Measurements from ENCODE around the gene MBD3. TPM values are rescaled to one million over a fixed set of nuclear protein-coding genes. Genes with fewer than 3 reads are reported as not detected.
"Not testable (repeated sequence)": the region's sequence is repeated elsewhere in the genome, so short reads cannot be mapped to it uniquely, and the experiment has no call there.

MBD3 gene
- total RNA-seq (10 to 100 TPM; 52.3 to 88.6 (median 71.3) TPM), polyA plus RNA-seq (100 to 1,000 TPM in 1 of 3 donors, 10 to 100 TPM in 2; 26.1 to 105 (median 33.0) TPM)

DNA sequence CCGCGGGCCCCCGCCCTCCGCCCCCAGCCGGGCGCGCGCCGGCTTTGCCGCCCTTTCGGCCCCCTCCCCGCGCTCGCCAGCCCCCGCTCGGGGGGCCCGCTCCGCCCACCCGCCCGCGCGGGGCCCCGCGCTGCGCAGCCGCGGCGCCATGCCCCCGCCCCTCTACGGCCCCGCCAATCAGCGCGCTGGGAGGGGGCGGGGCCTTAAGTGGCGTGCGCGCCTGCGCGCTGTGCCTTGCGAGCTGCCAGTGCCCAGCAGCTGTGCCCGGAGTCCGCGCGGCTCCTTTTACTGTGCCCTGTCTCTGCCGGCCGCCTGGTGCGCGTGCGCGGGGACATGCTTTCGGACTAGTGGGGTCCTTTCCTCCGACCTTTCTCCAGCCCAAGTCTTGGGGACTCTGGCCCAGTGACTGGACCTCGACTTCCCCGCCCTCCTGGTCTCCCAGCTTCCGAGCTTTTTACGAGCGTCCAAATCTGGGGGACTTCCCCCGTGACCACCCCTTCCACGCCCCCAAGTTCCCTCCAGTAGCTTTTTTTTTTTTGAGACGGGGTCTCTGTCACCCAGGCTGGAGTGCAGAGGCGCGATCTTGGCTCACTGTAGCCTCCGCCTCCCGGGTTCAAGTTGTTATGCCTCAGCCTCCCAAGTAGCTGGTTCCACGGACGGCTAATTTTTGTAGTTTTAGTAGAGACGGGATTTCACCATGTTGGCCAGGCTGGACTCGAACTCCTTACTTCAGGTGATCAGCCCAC lies at the start of gene MBD3:
TSS of gene MBD3 (minus strand) at position 111 of the 746 bp plus-strand sequence. CDS start 234 bp downstream, outside the sequence.
- intact Hi-C loops (cut with DNase I): loop anchor here (2.0 kb wide), 1 partner anchor 24 kb away; the partner anchor contains the start of gene MEX3D
- peak within 1 kb of the TSS; percentile 89 to 99 (median 94) for H3K27ac ChIP-seq
- TF ChIP-seq POLR2AphosphoS5 (IDR thresholded peaks at IDR 0.05) (peak; percentile 54 to 74 (median 66)), POLR2A (IDR thresholded peaks at IDR 0.05) (peak in 1 of 2 donors; percentile 16), EP300 (IDR thresholded peaks at IDR 0.05) (no peak)
- peaks cover 9 to 30% (median 16%) of the 10 kb centered on the region in 4 donors for H3K36me3 ChIP-seq
- DNase-seq: peak; percentile 96
- WGBS, 2 donors: 1 to 2% methylated on average over 68 of the region's 68 CpGs
- H3K27me3 ChIP-seq: no peaks in the 10 kb centered on the region
- peak within 1 kb of the TSS; percentile 46 to 83 (median 79) for H3K4me3 ChIP-seq
- H3K9me3 ChIP-seq: no peaks in the 10 kb centered on the region
- peaks cover 0 to 34% (median 26%) of the 10 kb centered on the region in 4 donors for H3K4me1 ChIP-seq

GRCh38 chr19:1640893-1641448 lies 48.3 kb upstream of the MBD3 start:
- DNase-seq; H3K4me3 ChIP-seq; H3K27me3 ChIP-seq; H3K27ac ChIP-seq; H3K4me1 ChIP-seq; H3K9me3 ChIP-seq; intact Hi-C loops (cut with DNase I): not testable (repeated sequence)
- 65 to 85% methylated on average over 10 of the region's 10 CpGs for WGBS, 2 donors
- peaks cover 0 to 48% (median 13%) of the 10 kb centered on the region in 4 donors for H3K36me3 ChIP-seq

DNA sequence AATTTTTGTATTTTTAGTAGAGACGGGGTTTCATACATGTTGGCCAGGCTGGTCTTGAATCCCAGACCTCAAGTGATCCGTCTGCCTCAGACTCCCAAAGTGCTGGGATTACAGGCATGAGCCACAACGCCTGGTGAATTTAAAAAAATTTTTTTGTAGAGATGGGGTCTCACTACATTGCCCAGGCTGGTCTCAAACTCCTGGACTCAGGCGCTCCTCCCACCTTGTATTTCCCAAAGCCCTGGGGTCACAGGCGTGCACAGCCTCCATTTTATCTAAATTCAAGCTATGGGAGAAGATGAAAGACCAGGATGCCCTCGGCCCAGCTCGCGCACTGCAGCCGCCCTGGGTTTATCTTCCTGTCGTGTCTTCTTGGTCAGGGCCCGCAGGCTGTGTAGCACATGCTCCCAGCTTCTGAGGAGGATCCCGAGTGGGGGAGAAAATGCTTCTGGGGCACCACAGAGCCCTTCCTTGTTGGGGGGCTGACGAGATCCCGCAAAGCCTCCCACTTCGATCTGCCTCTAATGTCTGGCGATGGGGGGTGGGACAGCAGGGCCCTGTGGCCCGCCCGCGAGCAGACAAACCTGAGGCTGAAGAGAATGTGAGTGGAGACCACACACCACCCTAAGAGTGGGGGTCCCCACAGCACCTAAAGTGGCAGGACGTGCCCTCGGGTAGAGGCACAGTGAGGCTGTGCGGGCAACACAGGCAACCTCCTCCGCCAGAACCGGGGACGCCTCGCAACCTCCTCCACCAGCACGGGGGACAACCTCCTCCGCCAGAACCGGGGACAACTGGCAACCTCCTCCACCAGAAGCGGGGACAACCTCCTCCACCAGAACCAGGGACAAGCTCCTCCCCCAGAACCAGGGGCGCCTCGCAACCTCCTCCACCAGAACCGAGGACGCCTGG lies 43.9 kb upstream of the MBD3 start:
- H3K27me3 ChIP-seq: no peaks in the 10 kb centered on the region
- H3K27ac ChIP-seq: no peak overlapping the region
- no peak overlapping the region for H3K4me3 ChIP-seq
- 97% methylated on average over 34 of the region's 34 CpGs for WGBS, 2 donors
- intact Hi-C loops (cut with DNase I): no loop called here
- peaks cover 0 to 6% (median 3%) of the 10 kb centered on the region in 4 donors for H3K4me1 ChIP-seq
- TF ChIP-seq POLR2AphosphoS5 (IDR thresholded peaks at IDR 0.05) (no peak), POLR2A (IDR thresholded peaks at IDR 0.05) (no peak), CTCF (IDR thresholded peaks at IDR 0.05) (no peak), EP300 (IDR thresholded peaks at IDR 0.05) (no peak)
- peaks cover 0 to 30% (median 9%) of the 10 kb centered on the region in 4 donors for H3K36me3 ChIP-seq
- no peaks in the 10 kb centered on the region for H3K9me3 ChIP-seq
- no peak for DNase-seq

- intact Hi-C loops (cut with DNase I): no loop called here
- H3K36me3 ChIP-seq: peaks cover 0 to 41% (median 9%) of the 10 kb centered on the region in 4 donors
- DNase-seq: no peak
These were observed 42.2 kb upstream of the MBD3 start for GRCh38 chr19:1634938-1635243.

More at GRCh38 chr19:1634938-1635243, 42.2 kb upstream of the MBD3 start:
- TF ChIP-seq CTCF (IDR thresholded peaks at IDR 0.05): no peak
- no peak for TF ChIP-seq POLR2A (IDR thresholded peaks at IDR 0.05)
- TF ChIP-seq EP300 (IDR thresholded peaks at IDR 0.05): no peak
- TF ChIP-seq POLR2AphosphoS5 (IDR thresholded peaks at IDR 0.05): no peak
- Histone ChIP-seq H3K4me1 (peaks cover 0 to 4% (median under 1%) of the 10 kb centered on the region in 4 donors), H3K27me3 (no peaks in the 10 kb centered on the region), H3K27ac (no peak overlapping the region), H3K9me3 (no peaks in the 10 kb centered on the region), H3K4me3 (no peak overlapping the region)
- WGBS, 2 donors: 98% methylated on average over 5 of the region's 5 CpGs
